GM19452 (cell line): Measurements from ENCODE around the gene MTURN.

Experiments used
- ATAC-seq: cut with Tn5 transposase; IDR thresholded peaks from one replicate; pipeline ENCODE4 v1.9.1; 2021; ENCODE audit not compliant: unreplicated experiment

The MTURN gene

DNA sequence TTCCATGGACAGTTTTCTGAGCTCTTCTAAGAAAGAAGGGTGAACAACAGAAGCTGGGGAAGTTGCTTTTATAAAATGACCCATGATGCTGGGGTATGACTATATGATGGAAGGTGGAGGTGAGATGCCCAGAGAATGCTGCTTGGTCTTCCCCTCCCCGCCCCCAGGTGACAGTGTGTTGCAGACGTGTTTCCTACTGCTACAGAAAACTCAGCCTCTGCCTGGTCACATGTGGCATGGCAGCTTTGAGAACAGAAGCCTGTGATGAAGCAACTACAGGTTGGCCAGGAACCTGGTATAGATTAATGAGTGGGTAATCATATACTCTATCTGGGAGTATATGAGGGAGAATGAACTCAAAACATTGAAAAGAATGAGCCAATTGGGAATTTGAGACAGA is 67.1 kb downstream of the MTURN start:
- no peak for ATAC-seq

DNA sequence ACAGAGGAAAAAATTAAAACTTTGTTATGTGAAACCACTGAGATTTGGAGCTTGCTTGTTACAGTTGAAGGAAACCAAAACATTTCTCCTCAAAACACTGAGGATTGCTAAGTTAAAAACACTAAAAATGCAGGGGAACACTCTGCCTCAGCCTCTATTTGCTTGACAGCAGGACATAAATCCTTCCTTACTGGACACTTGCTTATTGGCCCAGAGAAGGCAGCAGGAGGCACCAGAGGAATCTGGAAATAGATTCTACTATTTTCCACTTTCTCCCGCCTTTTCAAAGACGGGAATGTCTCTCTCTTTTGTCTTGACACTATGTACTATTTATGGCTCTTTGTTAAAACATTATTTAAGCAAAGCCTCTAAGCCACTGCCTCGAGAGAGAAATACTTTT is 67.9 kb downstream of the MTURN start:
- no peak for ATAC-seq

DNA sequence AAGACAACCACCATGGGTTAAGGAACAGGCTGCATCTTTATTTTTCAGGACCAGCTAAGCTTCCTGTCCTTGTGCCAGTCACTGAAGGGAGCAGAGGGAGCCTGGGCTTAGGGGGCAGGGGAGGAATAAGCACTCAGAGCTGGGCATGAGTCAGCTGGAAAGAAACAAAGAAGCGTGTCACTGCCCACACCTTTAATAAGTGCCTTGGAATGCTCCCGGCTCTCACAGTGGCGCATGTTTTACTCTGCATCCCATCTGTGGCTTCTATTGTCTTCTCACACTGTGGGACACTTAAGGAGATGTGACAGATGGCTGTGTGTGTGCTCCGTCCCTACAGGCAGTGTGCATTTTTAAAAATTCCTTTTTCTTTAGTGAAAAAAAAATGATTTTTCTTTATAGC is 71.7 kb downstream of the MTURN start:
- ATAC-seq: no peak

DNA sequence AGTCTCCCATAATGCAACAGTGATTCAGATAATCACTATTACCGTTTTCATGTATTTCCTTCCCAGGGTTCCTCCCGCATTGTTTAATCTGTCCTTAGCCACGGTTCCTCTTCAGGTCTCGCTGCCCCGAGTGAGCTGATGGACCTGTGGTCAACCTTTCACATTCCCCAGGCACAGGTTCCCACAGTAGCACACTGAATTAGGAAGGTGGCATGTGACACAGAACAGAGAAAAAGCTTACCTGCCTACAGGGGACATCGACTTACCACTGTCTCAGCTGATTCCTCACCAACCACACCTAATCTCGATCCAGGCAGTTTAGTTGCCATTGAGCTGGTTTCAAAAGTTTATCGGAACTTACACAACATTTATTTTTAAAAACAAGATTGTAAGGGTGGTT is 72.2 kb downstream of the MTURN start:
- ATAC-seq: no peak

DNA sequence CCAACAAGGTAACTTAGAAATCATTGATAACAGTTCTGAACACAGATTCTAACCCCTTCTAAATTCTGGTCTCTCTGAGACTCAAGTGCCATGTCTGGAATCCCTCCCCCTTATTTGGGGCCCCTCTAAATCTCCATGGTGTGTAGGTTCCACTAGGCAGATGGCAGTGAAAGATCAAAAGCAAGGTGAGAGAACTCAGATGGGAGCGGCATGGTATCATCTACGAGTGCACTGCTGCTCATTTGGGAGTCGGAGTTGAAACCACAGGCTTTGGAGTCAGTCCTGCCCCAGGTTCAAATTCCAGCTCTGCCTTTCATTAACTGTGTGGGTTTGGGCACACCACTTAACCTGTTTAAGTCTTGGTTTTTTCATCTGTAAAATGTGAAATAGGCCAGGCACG is 72.6 kb downstream of the MTURN start:
- no peak for ATAC-seq

DNA sequence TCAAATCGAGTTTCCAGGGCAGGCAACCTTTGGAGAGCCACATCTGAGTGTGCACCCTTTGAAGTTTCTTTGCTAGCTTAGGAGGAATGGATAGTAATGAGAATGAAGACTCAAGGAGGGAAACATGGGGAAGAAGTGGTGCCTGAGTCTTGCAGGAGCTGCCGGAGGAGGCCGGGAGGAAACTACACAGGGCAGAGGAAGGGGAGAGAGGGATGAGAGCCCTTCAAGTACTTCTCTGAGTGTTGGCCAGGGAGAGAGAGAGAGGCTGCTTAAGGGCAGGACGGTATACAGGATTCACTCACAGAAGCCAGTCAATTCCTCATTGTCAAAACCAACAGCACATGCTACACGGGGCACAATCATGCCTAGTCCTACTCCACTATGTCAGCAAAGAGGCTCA is 75.2 kb downstream of the MTURN start:
- no peak for ATAC-seq
